Testis (tissue), 2 donors: Measurements from ENCODE around the gene PCDHGB1.

Experiments used
- CTCF ChIP-seq, 3 experiments: fragments of 450-650 bp in 2 of 3; fragments of 200-600 bp in 1 of 3; sonication (generic) in 1 of 3; IDR thresholded peaks; one replicate each; pipeline ENCODE4 v1.5.1; 2016 to 2019; ENCODE audit warnings: antibody characterized with exemption in 3 of 3, mild to moderate bottlenecking in 2 of 3, moderate library complexity in 1 of 3
- POLR2A ChIP-seq: fragments of 450-650 bp; IDR thresholded peaks from one replicate; pipeline ENCODE4 v1.6.1; 2017; ENCODE audit warnings: antibody characterized with exemption, mild to moderate bottlenecking, moderate library complexity

GRCh38 chr5:141338538-141339306 is 11.2 kb upstream of the PCDHGB1 start, which contains the start of gene PCDHGA2:
- TF ChIP-seq POLR2A (no peak), CTCF (IDR thresholded peaks at IDR 0.05) (peak; percentile 58 to 62 (median 59))
